T-helper 1 cell treated with Interleukin-12 subunit alpha and Interleukin-12 subunit beta and Interleukin-4 antibody, amounts not matched to agents 30 μg/mL and 1 μg/mL, for 36 hours (primary cell): ENCODE data around the gene ZNF438.
A peak's percentile ranks its signal among the peaks of the same experiment; 100 is the strongest.
"Not testable (repeated sequence)": the region's sequence is repeated elsewhere in the genome, so short reads cannot be mapped to it uniquely, and the experiment has no call there.

Experiments
- H3K27ac Mint-ChIP-seq: one replicate; pipeline ENCODE4 v1.8.0; 2021; ENCODE audit warnings: mild to moderate bottlenecking, mixed read lengths
- H3K27me3 Mint-ChIP-seq: one replicate; pipeline ENCODE4 v1.8.0; 2021; ENCODE audit warnings: low read depth, mixed read lengths
- H3K36me3 Mint-ChIP-seq: one replicate; pipeline ENCODE4 v1.8.0; 2021; ENCODE audit warnings: low read depth, mixed read lengths
- H3K4me1 Mint-ChIP-seq: one replicate; pipeline ENCODE4 v1.8.0; 2021; ENCODE audit warnings: low read depth, mixed read lengths
- H3K4me3 Mint-ChIP-seq: one replicate; pipeline ENCODE4 v1.8.0; 2021; ENCODE audit warnings: mild to moderate bottlenecking, moderate library complexity, mixed read lengths
- H3K9me3 Mint-ChIP-seq: one replicate; pipeline ENCODE4 v1.8.0; 2021; ENCODE audit warnings: mixed read lengths

The ZNF438 gene

DNA sequence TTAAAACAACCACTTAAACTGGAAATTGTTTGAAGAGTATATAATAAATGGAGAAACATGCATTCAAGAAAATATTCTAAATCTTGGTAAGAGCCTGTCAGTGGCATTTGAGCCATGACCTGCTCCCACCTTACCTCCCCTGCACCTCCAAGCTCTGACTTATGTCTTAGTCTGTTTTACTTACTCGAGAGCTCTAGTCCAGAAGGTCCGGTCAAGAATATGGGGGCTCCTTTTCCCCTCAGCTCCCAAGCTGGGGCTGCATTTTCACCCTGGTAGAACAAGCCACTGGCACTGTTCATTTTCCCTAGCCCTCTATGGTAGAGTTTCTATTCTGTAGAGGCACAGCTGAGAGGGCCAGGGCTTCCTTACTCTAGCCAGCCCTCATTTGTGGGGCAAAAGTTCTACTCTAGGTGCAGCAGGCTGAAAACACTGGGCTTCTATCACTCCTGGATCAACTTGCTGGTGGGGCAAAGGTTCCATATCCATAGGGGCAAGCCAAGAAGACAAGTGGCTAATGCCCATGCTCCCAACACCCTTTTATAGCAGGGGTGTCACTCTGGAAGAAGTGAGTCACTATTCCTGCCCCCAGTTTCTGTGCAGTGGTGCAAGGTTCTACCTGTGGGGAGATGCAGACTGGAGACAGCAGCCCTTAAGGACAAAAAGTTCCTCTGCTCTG is 40.6 kb downstream of the ZNF438 start:
- Mint-ChIP-seq H3K27ac (no peak overlapping the region), H3K36me3 (peaks cover 21% of the 10 kb centered on the region), H3K4me1 (peaks cover 16% of the 10 kb centered on the region), H3K27me3 (no peaks in the 10 kb centered on the region), H3K4me3 (no peak overlapping the region), H3K9me3 (peaks cover 25% of the 10 kb centered on the region)

DNA sequence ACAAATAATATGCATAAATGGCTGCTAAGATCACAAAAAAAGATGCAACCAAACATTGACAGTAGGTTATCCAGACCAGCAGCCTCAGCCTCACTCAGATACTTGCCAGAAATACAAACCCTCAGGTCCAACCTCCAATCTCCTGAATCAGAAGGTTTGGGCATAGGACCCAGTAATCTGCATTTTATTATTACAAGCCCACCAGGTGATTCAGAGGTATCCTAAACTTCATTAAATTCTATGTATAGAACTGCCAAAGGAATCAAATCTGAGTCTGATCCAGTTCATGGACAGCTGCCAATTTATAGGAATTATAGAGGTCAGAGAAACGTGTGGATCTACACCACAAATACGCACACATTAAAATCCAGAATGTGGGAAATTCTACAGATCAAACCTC is 41.3 kb downstream of the ZNF438 start:
- no peak overlapping the region for H3K4me3 Mint-ChIP-seq
- H3K9me3 Mint-ChIP-seq = peaks cover 19% of the 10 kb centered on the region
- H3K36me3 Mint-ChIP-seq = peaks cover 21% of the 10 kb centered on the region
- peaks cover 18% of the 10 kb centered on the region for H3K4me1 Mint-ChIP-seq
- no peaks in the 10 kb centered on the region for H3K27me3 Mint-ChIP-seq
- no peak overlapping the region for H3K27ac Mint-ChIP-seq

DNA sequence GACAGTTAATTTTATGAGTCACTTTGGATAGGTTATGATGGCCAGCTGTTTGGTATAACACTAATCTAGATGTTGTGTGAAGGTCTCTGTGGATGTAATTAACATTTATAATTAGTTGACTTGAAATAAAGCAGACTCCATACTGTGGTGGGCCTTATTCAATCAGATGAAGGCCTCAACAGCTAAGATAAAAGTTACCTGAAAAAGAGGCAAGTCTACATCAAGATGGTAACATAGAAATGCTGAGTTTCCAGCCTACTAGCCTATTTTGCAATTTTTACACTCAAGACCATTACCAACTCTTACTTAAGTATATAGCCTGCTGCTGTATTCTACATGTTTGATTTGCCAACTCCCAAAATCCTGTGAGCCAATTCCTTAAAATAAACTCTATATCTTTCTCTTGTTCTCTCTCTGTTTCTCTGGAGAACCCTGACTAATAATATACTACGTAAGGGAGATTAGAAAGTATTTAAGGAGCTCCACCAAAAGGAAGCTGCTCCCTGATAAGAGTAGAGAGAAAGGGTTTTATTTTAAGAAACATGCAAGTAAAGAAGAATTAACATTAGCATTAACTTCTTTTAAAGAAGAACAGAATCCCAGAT is 42.7 kb downstream of the ZNF438 start:
- no peak overlapping the region for H3K27ac Mint-ChIP-seq
- no peaks in the 10 kb centered on the region for H3K27me3 Mint-ChIP-seq
- H3K4me1 Mint-ChIP-seq = peaks cover 24% of the 10 kb centered on the region
- H3K36me3 Mint-ChIP-seq = peaks cover 10% of the 10 kb centered on the region
- H3K9me3 Mint-ChIP-seq = peaks cover 7% of the 10 kb centered on the region
- H3K4me3 Mint-ChIP-seq = no peak overlapping the region

DNA sequence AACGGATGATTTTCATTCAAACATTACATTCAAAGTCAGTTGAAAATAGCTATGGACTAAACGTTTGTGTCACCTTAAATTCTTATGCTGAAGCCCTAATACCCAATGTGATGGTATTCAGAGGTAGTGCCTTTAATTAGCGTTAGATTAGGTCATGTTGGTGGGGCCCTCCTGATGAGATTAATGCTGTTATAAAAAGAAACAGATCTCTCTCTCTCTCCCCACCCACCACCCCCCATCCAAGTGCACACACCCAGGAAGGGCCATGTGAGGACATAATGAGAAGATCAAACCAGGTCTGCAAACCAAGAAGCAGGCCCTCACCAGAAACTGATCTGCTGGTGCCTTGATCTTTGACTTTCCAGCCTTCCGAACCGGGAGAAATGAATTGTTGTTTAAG is 44.2 kb downstream of the ZNF438 start:
- H3K4me3 Mint-ChIP-seq = no peak overlapping the region
- H3K4me1 Mint-ChIP-seq = peaks cover 29% of the 10 kb centered on the region
- no peaks in the 10 kb centered on the region for H3K27me3 Mint-ChIP-seq

DNA sequence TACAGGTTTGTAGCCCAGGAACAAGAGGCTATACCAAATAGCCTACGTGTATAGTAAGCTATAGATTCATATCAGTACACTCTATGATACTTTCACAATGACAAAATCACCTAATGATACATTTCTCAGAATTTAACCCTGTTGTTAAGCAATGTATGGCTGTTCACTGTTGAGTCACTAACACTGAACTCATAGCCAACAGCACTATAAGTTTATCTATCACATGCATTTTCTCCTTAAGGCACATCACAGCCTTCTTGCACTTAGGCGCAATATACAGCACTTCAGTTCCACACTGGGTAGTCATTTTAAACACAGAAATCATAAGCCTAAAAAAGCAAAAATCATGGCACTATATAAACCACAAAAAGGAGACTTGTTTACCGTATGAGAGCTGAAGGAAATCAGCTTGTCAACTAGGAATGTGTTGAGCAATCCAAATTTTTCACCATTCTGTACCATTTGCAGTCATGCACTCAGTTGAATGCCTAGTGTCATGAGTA is 45.6 kb downstream of the ZNF438 start:
- peaks cover 6% of the 10 kb centered on the region for H3K9me3 Mint-ChIP-seq
- H3K4me3 Mint-ChIP-seq = peak overlapping the region; percentile 35
- peak overlapping the region; percentile 86 for H3K27ac Mint-ChIP-seq
- H3K4me1 Mint-ChIP-seq = peaks cover 24% of the 10 kb centered on the region
- H3K36me3 Mint-ChIP-seq = peaks cover 11% of the 10 kb centered on the region
- H3K27me3 Mint-ChIP-seq = no peaks in the 10 kb centered on the region

More for the DNA sequence above, 44.2 kb downstream of the ZNF438 start:
- H3K27ac Mint-ChIP-seq = no peak overlapping the region
- H3K9me3 Mint-ChIP-seq = peaks cover 6% of the 10 kb centered on the region
- H3K36me3 Mint-ChIP-seq = peaks cover 11% of the 10 kb centered on the region

DNA sequence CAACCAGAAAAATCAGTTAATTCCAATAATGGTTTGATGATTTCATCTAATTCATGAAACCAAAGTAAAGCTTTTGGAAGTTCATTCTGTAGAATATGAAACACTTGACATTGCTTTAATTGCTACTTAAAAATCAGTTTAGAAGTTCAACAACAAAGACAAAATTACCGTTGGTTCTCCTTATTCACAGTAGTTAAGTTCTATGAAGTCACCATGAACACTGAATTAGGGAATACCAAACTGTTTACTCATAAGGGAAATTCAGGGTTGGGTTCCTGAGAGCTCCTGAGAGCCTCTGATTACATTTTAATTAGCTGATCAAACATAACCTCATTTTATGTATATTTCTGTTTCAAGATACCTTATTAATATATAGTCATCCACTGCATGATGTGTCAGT is 46.2 kb downstream of the ZNF438 start:
- H3K36me3 Mint-ChIP-seq = peaks cover 11% of the 10 kb centered on the region
- peaks cover 6% of the 10 kb centered on the region for H3K9me3 Mint-ChIP-seq
- H3K4me3 Mint-ChIP-seq = no peak overlapping the region
- H3K27ac Mint-ChIP-seq = peak overlapping the region; percentile 77
- H3K27me3 Mint-ChIP-seq = no peaks in the 10 kb centered on the region
- H3K4me1 Mint-ChIP-seq = peaks cover 22% of the 10 kb centered on the region

DNA sequence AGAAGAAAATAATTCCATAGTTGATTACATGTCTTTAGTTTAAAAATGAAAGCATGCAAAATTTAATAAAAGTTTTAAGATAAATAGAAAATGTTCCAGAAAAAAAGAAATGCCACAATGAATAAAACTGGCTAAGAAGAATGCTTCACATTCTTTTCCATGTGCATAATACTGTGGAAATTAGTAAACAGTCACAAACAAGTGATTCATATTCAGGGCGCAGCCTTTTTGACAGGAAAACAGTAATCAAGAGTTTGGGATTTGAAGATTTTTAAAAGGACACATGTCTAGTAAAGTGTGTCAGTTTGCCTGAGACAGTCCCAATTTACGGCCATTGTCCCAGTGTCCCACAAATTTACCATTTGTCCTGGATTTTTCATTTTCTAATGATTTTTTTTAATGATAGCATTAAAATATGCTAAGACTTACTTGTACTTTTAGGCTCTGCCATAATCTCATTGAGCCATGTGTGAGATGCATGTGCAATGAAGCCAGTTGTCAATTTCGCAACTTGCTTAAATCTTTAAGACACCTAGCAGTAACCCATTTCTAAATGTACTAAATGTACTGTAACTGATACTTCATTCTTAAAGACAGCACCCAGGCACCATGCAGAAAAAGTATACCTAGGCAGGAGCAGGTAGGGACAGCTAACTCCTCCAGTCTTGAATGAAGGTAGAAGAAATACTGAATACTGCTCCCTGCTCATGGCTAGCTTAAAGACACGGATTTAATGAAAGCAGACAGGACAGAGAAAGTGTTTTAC is 46.9 kb downstream of the ZNF438 start:
- Mint-ChIP-seq H3K36me3 (peaks cover 12% of the 10 kb centered on the region), H3K4me3 (no peak overlapping the region), H3K9me3 (peaks cover 10% of the 10 kb centered on the region), H3K27ac (peak overlapping the region; percentile 77), H3K4me1 (peaks cover 22% of the 10 kb centered on the region), H3K27me3 (no peaks in the 10 kb centered on the region)

DNA sequence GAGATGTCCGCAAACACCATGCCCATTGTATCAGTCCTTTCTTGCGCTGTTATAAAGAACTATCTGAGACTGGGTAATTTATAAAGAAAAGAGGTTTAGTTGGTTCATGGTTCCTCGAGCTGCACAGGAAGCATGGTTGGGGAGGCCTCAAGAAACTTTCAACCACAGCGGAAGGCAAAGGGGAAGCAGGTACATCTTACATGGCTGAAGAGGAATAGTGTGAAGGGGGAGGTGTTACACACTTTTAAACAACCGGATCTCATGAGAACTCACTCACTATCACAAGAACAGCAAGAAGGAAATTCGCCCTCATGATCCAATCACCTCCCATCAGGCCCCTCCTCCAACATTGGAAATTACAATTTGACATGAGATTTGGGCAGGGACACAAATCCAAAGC is 48.5 kb downstream of the ZNF438 start:
- not testable (repeated sequence) for H3K4me3 Mint-ChIP-seq, H3K27me3 Mint-ChIP-seq
- peaks cover 15% of the 10 kb centered on the region for H3K36me3 Mint-ChIP-seq
- peaks cover 12% of the 10 kb centered on the region for H3K9me3 Mint-ChIP-seq
- H3K27ac Mint-ChIP-seq = peak overlapping the region; percentile 24
- peaks cover 22% of the 10 kb centered on the region for H3K4me1 Mint-ChIP-seq

DNA sequence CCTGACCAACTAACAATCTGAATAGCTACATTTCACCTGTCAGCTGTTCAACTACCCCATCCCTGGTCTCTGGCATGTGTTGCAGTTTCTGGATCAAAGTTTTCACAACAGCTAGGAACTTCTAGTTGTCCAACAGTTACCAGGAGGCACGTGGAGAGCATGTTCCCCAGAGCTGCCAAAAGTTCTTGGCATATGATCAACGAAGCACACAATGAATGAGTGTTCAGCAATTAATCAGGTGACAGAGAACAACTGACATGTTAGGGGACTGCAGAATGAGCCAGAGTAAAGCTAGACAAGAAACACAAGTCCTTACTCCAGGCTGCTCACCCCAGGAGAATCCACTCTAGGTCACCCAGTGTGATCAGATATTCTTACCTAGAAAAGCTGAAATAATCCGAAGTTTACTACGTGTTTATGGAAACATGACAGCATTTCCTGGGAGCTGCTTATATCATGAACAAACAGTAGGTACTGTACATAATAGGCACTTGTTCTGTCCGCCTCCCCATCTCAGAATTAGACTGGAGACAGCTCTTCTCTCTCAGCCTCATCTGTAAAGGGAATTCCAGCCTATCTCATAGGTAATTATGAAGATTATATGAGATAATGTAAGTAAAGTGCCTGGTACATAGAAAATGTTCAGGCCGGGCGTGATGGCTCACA is 50.6 kb downstream of the ZNF438 start:
- Mint-ChIP-seq H3K9me3 (peaks cover 12% of the 10 kb centered on the region), H3K36me3 (peaks cover 11% of the 10 kb centered on the region), H3K27ac (no peak overlapping the region), H3K27me3 (no peaks in the 10 kb centered on the region), H3K4me1 (peaks cover 13% of the 10 kb centered on the region), H3K4me3 (no peak overlapping the region)

DNA sequence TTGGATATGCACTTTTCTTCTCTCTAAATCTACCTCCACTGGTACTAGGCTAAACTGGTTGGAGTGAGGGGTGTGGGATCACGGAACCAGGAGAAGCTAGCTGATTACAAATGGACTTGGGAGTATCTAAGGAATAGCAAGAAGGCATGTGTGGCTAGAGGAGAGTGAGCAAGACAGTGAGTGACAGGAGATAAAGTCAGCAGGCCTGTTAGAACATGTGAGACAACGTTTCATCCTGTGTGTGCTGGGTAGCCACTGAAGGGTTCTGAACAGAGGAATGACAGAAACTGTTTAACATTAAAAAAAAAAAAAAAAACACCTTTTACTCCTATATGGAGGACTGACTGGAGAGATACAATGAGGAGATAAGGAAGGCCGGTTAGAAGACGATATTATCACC is 51.7 kb downstream of the ZNF438 start:
- Mint-ChIP-seq H3K4me3 (no peak overlapping the region), H3K27ac (no peak overlapping the region), H3K9me3 (peaks cover 12% of the 10 kb centered on the region), H3K27me3 (no peaks in the 10 kb centered on the region), H3K36me3 (peaks cover 11% of the 10 kb centered on the region), H3K4me1 (peaks cover 9% of the 10 kb centered on the region)

DNA sequence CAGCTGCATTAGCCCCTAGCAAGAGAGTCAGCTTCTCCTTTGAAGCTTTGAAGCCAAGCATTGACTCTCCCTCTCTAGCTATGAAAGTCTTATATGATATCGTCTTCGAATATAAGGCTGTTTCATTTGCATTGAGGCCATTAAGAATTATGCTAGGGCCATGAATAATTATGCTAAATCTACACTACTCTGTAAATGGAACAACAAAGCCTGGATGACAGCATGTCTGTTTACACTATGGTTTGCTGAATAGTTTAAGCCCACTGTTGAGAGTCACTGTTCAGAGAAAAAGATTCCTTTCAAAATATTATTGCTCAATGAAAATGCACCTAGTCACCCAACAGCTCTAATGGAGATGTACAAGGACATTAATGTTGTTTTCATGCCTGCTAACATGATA is 52.8 kb downstream of the ZNF438 start:
- no peak overlapping the region for H3K4me3 Mint-ChIP-seq
- no peak overlapping the region for H3K27ac Mint-ChIP-seq
- H3K9me3 Mint-ChIP-seq = peaks cover 12% of the 10 kb centered on the region
- peaks cover 11% of the 10 kb centered on the region for H3K36me3 Mint-ChIP-seq
- no peaks in the 10 kb centered on the region for H3K27me3 Mint-ChIP-seq
- peaks cover 6% of the 10 kb centered on the region for H3K4me1 Mint-ChIP-seq

DNA sequence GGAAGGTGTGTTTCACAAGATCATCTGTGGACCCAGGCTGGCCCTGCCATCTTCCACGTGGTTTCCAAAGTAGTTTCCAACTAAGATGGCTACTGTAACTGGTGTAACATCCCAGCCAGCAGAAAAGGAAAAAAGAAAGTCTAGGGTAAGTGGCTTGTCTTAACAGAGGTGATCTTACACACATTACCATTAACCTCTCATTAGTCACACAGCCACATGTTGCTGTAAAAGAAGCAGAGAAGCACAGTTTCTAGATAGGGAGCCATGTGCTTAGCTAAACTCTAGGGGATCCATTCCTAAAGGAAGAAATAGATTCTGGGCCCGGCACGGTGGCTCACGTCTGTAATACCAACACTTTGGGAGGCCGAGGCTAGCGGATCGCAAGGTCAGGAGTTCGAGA is 54.3 kb downstream of the ZNF438 start:
- Mint-ChIP-seq H3K36me3 (peaks cover 7% of the 10 kb centered on the region), H3K27me3 (no peaks in the 10 kb centered on the region), H3K9me3 (peaks cover 6% of the 10 kb centered on the region), H3K27ac (no peak overlapping the region), H3K4me3 (no peak overlapping the region), H3K4me1 (no peaks in the 10 kb centered on the region)

DNA sequence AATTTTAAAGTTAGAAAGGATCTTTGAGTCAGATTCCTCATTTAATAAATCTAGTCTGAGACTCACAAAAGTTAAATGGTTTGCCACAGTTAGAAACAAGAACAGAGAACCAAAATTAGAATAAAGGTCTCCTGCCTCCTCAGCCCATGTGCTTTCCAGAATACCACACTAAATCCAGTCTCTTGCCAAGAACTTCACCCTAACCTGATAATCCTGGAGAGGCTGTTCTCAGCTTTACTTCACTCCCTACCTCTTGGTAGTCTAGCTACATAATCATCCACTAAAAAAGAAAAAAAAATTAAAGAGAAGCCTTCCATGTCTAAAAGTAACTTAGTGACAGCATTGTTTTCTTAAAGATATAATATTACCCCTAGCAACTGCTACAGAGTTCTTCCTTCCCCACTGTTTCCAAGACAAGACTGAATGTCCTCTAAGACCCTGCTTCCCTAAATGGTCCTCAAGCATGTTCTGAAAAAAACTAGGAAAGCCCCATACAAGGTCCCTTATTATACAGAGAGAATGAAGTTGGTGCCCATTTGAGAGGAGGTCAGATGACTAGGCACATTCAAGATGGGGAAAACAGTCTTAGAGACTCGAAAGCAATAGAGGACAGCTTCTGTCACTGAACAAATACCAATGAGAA is 56.8 kb downstream of the ZNF438 start:
- H3K27ac Mint-ChIP-seq = no peak overlapping the region
- peaks cover 9% of the 10 kb centered on the region for H3K36me3 Mint-ChIP-seq
- H3K27me3 Mint-ChIP-seq = no peaks in the 10 kb centered on the region
- peaks cover 3% of the 10 kb centered on the region for H3K9me3 Mint-ChIP-seq
- peaks cover 2% of the 10 kb centered on the region for H3K4me1 Mint-ChIP-seq
- H3K4me3 Mint-ChIP-seq = no peak overlapping the region

DNA sequence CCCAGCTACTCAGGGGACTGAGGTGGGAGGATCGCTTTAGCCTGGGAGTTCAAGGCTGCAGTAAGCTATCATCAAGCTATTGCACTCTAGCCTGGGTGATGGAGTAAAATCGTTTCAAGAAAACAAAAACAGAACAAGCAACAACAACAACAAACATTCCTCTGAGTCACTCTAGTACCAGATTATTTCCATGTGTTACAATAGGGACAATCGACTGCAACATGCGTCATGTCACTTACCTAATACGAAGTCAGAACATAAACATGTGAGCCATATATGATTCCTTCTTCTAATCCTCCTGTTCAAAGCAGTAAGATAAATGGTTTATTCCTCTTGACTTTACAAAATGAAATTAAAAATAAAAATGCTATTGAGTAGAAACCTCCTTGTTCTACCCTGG is 57.3 kb downstream of the ZNF438 start:
- H3K36me3 Mint-ChIP-seq = peaks cover 5% of the 10 kb centered on the region
- no peak overlapping the region for H3K27ac Mint-ChIP-seq
- peaks cover 6% of the 10 kb centered on the region for H3K4me1 Mint-ChIP-seq

More for the DNA sequence above, 57.3 kb downstream of the ZNF438 start:
- Mint-ChIP-seq H3K4me3 (no peak overlapping the region), H3K27me3 (no peaks in the 10 kb centered on the region), H3K9me3 (no peaks in the 10 kb centered on the region)
